ENCODE results near the gene HEYL.

DNA sequence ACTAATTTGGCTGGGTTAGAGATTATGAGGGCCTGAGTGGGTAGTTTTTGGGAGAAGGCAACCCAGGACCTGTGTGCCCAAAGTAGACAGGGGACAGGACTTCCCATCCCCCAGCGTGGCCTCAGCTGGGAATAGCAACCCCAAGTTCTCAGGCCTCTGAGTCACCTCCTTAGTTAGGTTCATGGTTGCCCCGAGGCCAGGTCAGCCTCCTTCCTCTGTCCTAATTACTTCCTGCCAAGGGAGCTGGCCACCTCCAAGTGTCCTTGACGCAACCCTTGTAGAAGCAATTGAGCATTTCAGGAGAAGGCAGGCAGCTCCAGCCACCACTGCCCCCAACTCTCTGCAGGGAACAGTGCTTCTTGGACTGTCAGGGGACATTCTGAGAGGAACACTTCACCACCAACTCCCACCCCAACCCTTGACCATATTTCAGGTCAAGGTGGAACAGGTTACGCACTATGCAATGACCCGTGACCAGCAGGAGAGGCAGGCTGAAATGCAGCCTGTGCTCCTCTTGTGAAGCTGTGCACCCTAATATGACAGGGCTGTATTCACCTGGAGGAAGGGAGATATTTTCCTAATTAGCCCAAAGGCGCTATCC is 37.6 kb upstream of the HEYL start:
- no peak for TF ChIP-seq ZNF274 (IDR thresholded peaks at IDR 0.05; ENCODE audit: low read depth, low read length)
- TF ChIP-seq POLR2A (IDR thresholded peaks at IDR 0.05; ENCODE audit: borderline replicate concordance, extremely low read depth, insufficient read depth, insufficient read length) = no peak
- TF ChIP-seq, protein P1, sequence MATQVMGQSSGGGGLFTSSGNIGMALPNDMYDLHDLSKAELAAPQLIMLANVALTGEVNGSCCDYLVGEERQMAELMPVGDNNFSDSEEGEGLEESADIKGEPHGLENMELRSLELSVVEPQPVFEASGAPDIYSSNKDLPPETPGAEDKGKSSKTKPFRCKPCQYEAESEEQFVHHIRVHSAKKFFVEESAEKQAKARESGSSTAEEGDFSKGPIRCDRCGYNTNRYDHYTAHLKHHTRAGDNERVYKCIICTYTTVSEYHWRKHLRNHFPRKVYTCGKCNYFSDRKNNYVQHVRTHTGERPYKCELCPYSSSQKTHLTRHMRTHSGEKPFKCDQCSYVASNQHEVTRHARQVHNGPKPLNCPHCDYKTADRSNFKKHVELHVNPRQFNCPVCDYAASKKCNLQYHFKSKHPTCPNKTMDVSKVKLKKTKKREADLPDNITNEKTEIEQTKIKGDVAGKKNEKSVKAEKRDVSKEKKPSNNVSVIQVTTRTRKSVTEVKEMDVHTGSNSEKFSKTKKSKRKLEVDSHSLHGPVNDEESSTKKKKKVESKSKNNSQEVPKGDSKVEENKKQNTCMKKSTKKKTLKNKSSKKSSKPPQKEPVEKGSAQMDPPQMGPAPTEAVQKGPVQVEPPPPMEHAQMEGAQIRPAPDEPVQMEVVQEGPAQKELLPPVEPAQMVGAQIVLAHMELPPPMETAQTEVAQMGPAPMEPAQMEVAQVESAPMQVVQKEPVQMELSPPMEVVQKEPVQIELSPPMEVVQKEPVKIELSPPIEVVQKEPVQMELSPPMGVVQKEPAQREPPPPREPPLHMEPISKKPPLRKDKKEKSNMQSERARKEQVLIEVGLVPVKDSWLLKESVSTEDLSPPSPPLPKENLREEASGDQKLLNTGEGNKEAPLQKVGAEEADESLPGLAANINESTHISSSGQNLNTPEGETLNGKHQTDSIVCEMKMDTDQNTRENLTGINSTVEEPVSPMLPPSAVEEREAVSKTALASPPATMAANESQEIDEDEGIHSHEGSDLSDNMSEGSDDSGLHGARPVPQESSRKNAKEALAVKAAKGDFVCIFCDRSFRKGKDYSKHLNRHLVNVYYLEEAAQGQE (IDR thresholded peaks at IDR 0.05; ENCODE audit: low read depth) = no peak
- TF ChIP-seq, protein P2, sequence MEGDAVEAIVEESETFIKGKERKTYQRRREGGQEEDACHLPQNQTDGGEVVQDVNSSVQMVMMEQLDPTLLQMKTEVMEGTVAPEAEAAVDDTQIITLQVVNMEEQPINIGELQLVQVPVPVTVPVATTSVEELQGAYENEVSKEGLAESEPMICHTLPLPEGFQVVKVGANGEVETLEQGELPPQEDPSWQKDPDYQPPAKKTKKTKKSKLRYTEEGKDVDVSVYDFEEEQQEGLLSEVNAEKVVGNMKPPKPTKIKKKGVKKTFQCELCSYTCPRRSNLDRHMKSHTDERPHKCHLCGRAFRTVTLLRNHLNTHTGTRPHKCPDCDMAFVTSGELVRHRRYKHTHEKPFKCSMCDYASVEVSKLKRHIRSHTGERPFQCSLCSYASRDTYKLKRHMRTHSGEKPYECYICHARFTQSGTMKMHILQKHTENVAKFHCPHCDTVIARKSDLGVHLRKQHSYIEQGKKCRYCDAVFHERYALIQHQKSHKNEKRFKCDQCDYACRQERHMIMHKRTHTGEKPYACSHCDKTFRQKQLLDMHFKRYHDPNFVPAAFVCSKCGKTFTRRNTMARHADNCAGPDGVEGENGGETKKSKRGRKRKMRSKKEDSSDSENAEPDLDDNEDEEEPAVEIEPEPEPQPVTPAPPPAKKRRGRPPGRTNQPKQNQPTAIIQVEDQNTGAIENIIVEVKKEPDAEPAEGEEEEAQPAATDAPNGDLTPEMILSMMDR (IDR thresholded peaks at IDR 0.05 in 2 of 3, conservative IDR thresholded peaks at IDR 0.05 in 1 of 3; ENCODE audit: borderline replicate concordance in 1 of 3, insufficient read depth in 1 of 3, low read depth in 2 of 3, low read length in 2 of 3) = no peak
- no peak for TF ChIP-seq YY1 (IDR thresholded peaks at IDR 0.05; ENCODE audit: extremely low read depth, insufficient replicate concordance, low read depth, low read length)
- no peak for TF ChIP-seq EZH2 (IDR thresholded peaks at IDR 0.05)
- TF ChIP-seq SP1 (IDR thresholded peaks at IDR 0.05; ENCODE audit: low read depth) = no peak
- no peak for TF ChIP-seq SRF (IDR thresholded peaks at IDR 0.05; ENCODE audit: low read depth)
- no peak for TF ChIP-seq POLR2AphosphoS5 (IDR thresholded peaks at IDR 0.05; ENCODE audit: low read depth, low read length)
- TF ChIP-seq, protein P3, sequence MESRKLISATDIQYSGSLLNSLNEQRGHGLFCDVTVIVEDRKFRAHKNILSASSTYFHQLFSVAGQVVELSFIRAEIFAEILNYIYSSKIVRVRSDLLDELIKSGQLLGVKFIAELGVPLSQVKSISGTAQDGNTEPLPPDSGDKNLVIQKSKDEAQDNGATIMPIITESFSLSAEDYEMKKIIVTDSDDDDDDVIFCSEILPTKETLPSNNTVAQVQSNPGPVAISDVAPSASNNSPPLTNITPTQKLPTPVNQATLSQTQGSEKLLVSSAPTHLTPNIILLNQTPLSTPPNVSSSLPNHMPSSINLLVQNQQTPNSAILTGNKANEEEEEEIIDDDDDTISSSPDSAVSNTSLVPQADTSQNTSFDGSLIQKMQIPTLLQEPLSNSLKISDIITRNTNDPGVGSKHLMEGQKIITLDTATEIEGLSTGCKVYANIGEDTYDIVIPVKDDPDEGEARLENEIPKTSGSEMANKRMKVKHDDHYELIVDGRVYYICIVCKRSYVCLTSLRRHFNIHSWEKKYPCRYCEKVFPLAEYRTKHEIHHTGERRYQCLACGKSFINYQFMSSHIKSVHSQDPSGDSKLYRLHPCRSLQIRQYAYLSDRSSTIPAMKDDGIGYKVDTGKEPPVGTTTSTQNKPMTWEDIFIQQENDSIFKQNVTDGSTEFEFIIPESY (IDR thresholded peaks at IDR 0.05; ENCODE audit: extremely low read depth, insufficient replicate concordance, low read length) = no peak
- TF ChIP-seq, protein P4, sequence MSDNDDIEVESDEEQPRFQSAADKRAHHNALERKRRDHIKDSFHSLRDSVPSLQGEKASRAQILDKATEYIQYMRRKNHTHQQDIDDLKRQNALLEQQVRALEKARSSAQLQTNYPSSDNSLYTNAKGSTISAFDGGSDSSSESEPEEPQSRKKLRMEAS (IDR thresholded peaks at IDR 0.05) = no peak
- TF ChIP-seq TCF7L2 (IDR thresholded peaks at IDR 0.05; ENCODE audit: borderline replicate concordance, extremely low read depth, insufficient read depth, insufficient read length) = no peak
- TF ChIP-seq RAD21 (IDR thresholded peaks at IDR 0.05; ENCODE audit: low read depth) = no peak

Data from HCT116 (cell line).